Measurements from ENCODE around the gene LKAAEAR1. TPM values are rescaled to one million over a fixed set of nuclear protein-coding genes. Genes with fewer than 3 reads are reported as not detected.

The LKAAEAR1 gene
- total RNA-seq, 4 donors from 2014 or later: 0.81 TPM; not detected in 3

DNA sequence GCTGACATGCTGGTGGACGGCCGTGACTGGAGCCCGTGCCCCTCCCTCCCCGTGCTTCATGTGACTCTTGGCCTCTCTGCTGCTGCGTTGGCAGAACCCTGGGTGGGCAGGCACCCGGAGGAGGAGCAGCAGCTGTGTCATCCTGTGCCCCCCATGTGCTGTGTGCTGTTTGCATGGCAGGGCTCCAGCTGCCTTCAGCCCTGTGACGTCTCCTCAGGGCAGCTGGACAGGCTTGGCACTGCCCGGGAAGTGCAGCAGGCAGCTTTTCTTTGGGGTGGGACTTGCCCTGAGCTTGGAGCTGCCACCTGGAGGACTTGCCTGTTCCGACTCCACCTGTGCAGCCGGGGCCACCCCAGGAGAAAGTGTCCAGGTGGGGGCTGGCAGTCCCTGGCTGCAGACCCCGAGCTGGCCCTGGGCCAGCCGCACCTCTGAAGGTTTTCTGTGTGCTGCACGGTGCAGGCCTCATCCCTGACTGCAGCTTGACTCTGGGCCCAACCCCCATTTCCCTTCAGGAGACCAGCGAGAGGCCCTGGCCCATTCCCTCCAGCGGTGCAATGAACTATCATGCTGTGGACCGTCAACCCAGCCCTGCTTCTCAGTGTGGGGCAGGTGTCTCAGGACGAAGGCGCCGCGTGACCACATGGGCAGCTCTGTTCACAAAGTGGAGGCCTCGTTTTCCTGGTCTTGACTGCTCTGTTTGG, 15.0 kb upstream of the LKAAEAR1 start:
- H3K4me3 ChIP-seq: no peak overlapping the region
- TF ChIP-seq POLR2A (IDR thresholded peaks at IDR 0.05) (no peak), EP300 (IDR thresholded peaks at IDR 0.05) (no peak)
- H3K36me3 ChIP-seq: no peaks in the 10 kb centered on the region
- WGBS, 2 donors (ENCODE audit: low coverage in 1 of 2): 74% methylated on average over 6 of the region's 21 CpGs; no CpG with 5 or more reads in 1 of the 2 donors
- peaks cover 0 to 13% (median 7%) of the 10 kb centered on the region in 3 donors for H3K4me1 ChIP-seq
- no peak for ATAC-seq
- no peaks in the 10 kb centered on the region for H3K9me3 ChIP-seq
- H3K27ac ChIP-seq: no peak overlapping the region
- peaks cover 88% of the 10 kb centered on the region for H3K27me3 ChIP-seq

DNA sequence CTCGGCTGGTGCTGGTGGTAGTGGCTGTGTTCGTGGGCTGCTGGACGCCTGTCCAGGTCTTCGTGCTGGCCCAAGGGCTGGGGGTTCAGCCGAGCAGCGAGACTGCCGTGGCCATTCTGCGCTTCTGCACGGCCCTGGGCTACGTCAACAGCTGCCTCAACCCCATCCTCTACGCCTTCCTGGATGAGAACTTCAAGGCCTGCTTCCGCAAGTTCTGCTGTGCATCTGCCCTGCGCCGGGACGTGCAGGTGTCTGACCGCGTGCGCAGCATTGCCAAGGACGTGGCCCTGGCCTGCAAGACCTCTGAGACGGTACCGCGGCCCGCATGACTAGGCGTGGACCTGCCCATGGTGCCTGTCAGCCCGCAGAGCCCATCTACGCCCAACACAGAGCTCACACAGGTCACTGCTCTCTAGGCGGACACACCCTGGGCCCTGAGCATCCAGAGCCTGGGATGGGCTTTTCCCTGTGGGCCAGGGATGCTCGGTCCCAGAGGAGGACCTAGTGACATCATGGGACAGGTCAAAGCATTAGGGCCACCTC, 14.3 kb upstream of the LKAAEAR1 start:
- no peak for ATAC-seq
- no peak for TF ChIP-seq POLR2AphosphoS5 (IDR thresholded peaks at IDR 0.05)
- TF ChIP-seq POLR2A (IDR thresholded peaks at IDR 0.05): no peak
- no peak for TF ChIP-seq EP300 (IDR thresholded peaks at IDR 0.05)
- TF ChIP-seq, protein P1, sequence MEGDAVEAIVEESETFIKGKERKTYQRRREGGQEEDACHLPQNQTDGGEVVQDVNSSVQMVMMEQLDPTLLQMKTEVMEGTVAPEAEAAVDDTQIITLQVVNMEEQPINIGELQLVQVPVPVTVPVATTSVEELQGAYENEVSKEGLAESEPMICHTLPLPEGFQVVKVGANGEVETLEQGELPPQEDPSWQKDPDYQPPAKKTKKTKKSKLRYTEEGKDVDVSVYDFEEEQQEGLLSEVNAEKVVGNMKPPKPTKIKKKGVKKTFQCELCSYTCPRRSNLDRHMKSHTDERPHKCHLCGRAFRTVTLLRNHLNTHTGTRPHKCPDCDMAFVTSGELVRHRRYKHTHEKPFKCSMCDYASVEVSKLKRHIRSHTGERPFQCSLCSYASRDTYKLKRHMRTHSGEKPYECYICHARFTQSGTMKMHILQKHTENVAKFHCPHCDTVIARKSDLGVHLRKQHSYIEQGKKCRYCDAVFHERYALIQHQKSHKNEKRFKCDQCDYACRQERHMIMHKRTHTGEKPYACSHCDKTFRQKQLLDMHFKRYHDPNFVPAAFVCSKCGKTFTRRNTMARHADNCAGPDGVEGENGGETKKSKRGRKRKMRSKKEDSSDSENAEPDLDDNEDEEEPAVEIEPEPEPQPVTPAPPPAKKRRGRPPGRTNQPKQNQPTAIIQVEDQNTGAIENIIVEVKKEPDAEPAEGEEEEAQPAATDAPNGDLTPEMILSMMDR (IDR thresholded peaks at IDR 0.05): no peak
- no peaks in the 10 kb centered on the region for H3K9me3 ChIP-seq
- peaks cover 0 to 13% (median 7%) of the 10 kb centered on the region in 3 donors for H3K4me1 ChIP-seq
- 100% methylated on average over 2 of the region's 28 CpGs; no CpG with 5 or more reads in 1 of the 2 donors for WGBS, 2 donors (ENCODE audit: low coverage in 1 of 2)
- H3K27me3 ChIP-seq: peaks cover 81% of the 10 kb centered on the region
- H3K4me3 ChIP-seq: no peak overlapping the region
- no peak overlapping the region for H3K27ac ChIP-seq
- H3K36me3 ChIP-seq: no peaks in the 10 kb centered on the region

DNA sequence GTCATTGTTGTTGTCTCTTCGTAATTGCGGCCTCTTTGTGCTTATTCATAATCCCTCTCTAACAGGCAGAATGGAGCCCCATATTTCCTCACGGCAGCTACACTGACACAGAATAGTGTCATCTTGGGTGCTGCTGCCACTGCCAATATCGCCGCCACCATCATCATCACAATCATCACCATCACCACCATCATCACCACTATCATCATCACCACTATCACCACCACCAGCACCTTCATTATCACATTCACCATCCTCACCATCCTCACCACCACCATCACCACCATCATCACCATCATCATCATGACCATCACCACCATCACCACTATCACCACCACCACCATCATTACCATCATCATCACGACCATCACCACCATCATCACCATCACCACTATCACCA, 12.3 kb upstream of the LKAAEAR1 start:
- no peak for ATAC-seq
- Histone ChIP-seq H3K4me3 (no peak overlapping the region), H3K36me3 (no peaks in the 10 kb centered on the region), H3K4me1 (peaks cover 0 to under 1% (median 0%) of the 10 kb centered on the region in 3 donors), H3K9me3 (no peaks in the 10 kb centered on the region), H3K27ac (no peak overlapping the region), H3K27me3 (peaks cover 67% of the 10 kb centered on the region)
- 57 to 83% methylated on average over 6 of the region's 6 CpGs for WGBS, 2 donors (ENCODE audit: low coverage in 1 of 2)
- TF ChIP-seq POLR2A (IDR thresholded peaks at IDR 0.05): no peak

DNA sequence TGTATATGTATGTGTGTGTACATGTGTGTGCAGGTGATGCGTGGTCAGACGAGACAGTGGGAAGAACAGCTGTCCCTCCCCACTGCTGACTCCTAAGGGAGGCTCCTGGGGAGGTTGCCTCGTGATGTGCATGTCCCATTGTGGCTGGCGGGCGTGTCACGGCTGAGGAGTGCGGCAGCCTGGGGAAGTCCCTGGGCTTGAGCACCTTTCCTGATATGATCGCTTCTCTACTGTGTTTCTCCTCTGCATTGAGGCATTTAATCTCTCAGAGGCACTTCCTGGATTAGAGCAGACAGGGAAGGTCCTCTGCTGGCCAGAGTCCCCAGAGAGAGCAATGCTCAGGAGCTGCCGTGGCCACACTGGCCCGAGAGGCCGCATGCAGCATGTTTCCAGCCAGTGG, 11.7 kb upstream of the LKAAEAR1 start:
- Histone ChIP-seq H3K9me3 (no peaks in the 10 kb centered on the region), H3K4me3 (no peak overlapping the region), H3K27ac (no peak overlapping the region), H3K4me1 (no peaks in the 10 kb centered on the region), H3K27me3 (peaks cover 61% of the 10 kb centered on the region), H3K36me3 (no peaks in the 10 kb centered on the region)
- WGBS, 2 donors (ENCODE audit: low coverage in 1 of 2): 68 to 86% methylated on average over 2 to 4 of the region's 11 CpGs
- no peak for ATAC-seq
- TF ChIP-seq, protein P1 (IDR thresholded peaks at IDR 0.05): no peak

DNA sequence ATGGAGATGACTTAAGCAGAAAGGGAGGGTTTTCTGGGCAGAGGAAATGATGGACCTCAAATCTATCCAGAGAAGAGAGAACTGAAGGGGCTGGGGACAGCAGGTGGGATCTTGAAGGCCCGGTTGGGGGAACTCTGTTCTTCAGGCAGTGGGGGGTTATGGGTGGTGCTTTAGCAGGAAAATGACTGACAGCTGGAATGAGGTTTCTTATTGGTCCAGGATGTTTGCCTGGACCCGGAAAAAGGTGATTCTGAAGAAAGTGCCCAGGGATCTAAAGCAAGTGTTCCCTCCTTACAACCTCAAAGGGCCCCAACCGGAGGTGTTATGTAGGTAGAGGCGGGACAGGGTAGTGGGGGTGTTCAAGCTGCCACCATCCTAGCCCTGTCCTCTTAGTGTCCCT, 11.3 kb upstream of the LKAAEAR1 start:
- H3K27ac ChIP-seq: no peak overlapping the region
- no peaks in the 10 kb centered on the region for H3K4me1 ChIP-seq
- TF ChIP-seq EP300 (IDR thresholded peaks at IDR 0.05): no peak
- no peak for TF ChIP-seq POLR2AphosphoS5 (IDR thresholded peaks at IDR 0.05)
- TF ChIP-seq, protein P1 (IDR thresholded peaks at IDR 0.05): no peak
- no peak for TF ChIP-seq POLR2A (IDR thresholded peaks at IDR 0.05)
- no peaks in the 10 kb centered on the region for H3K9me3 ChIP-seq
- H3K36me3 ChIP-seq: no peaks in the 10 kb centered on the region
- 69% methylated on average over 2 of the region's 4 CpGs; no CpG with 5 or more reads in 1 of the 2 donors for WGBS, 2 donors (ENCODE audit: low coverage in 1 of 2)
- no peak for ATAC-seq
- H3K4me3 ChIP-seq: no peak overlapping the region
- H3K27me3 ChIP-seq: peaks cover 57% of the 10 kb centered on the region

DNA sequence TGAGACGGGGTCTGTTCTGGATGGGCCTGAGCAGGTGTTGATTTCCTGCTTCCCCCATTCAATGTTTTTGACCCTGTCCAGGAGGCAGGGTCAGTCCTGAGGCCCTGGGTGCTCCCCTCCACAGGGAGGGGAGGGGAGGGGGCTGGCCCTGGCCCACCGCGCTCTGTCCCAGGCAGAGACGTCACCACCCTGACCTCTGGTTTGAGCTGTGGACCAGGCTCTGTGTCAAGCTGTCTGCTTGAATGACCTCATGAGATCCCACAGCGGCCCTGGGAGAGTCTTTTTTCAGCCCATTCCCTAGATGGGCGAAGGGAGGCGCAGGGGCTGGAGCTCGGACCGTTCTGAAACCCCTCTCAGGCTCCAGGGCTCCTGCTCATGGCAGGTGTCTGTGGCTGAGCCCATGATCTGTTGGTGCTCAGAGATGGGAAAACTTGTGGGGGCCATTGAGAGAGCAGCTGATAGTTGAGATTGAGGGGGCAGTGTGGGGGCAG, 8.9 kb upstream of the LKAAEAR1 start:
- Histone ChIP-seq H3K27me3 (peaks cover 57% of the 10 kb centered on the region), H3K36me3 (no peaks in the 10 kb centered on the region), H3K4me1 (no peaks in the 10 kb centered on the region), H3K27ac (no peak overlapping the region), H3K9me3 (no peaks in the 10 kb centered on the region), H3K4me3 (no peak overlapping the region)
- 60% methylated on average over 4 of the region's 9 CpGs; no CpG with 5 or more reads in 1 of the 2 donors for WGBS, 2 donors (ENCODE audit: low coverage in 1 of 2)
- no peak for ATAC-seq
- TF ChIP-seq, protein P1 (IDR thresholded peaks at IDR 0.05): no peak
- TF ChIP-seq EP300 (IDR thresholded peaks at IDR 0.05) (no peak), POLR2AphosphoS5 (IDR thresholded peaks at IDR 0.05) (no peak), POLR2A (IDR thresholded peaks at IDR 0.05) (no peak)
